ENCODE results near the gene SUMF1.

The SUMF1 gene

DNA sequence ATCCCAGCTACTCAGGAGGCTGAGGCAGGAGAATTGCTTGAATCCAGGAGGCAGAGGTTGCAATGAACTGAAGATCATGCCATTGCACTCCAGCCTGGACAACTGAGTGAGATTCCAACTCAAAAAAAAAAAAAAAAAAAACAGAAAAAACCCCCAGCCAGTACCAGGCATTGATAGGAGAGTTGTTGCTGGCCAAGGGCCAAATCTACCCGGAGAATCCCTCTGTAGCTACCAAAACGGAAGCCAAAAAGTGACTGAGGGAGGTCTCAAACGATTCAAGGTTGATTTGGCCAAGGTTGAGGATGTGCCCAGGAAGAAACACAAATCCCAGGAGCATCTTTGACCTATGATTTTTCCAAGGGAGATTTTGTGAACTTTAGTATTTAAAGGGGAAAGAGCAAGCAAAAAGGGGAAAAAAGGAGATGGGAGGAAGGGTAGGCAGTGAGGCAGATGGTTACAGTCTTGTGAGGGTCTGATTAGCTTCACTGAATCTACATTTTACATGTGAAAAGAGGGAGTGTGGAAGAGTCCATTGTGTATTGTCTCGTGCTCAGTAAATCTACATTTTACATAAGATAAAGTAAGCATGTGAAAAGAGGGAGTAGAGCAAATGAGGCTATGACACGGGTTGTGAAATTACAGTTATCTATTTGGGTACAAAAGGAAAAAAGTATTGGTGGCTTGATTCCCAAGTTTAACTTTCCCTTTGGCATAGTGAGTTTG, 131.1 kb downstream of the SUMF1 start:
- no peak overlapping the region for H2AFZ ChIP-seq (ENCODE audit: low read depth, low read length)
- H3K18ac ChIP-seq (ENCODE audit: low read depth in 1 of 2, low read length in 2 of 2), result no peak overlapping the region
- H3K4me2 ChIP-seq (ENCODE audit: low read length, poor library complexity, severe bottlenecking), result no peak overlapping the region
- H2BK5ac ChIP-seq (ENCODE audit: low read depth, low read length, poor library complexity, severe bottlenecking), result no peak overlapping the region
- no peaks in the 10 kb centered on the region for H3K9me3 ChIP-seq (ENCODE audit: control insufficient read depth, low read length)
- no peak overlapping the region for H3K4me3 ChIP-seq (ENCODE audit: insufficient read depth in 1 of 2, low read depth in 1 of 2, low read length in 2 of 2)
- H4K8ac ChIP-seq (ENCODE audit: low read length), result no peak overlapping the region
- DNase-seq, result no peak
- H3K36me3 ChIP-seq (ENCODE audit: control insufficient read depth in 1 of 2, insufficient read depth in 2 of 2, low read depth in 1 of 2, low read length in 2 of 2), result no peaks in the 10 kb centered on the region
- H2BK12ac ChIP-seq (ENCODE audit: low read length in 2 of 2), result no peak overlapping the region
- no peak overlapping the region for H3K4ac ChIP-seq (ENCODE audit: low read depth in 1 of 2, low read length in 2 of 2)
- no peak overlapping the region for H2BK15ac ChIP-seq (ENCODE audit: low read depth, poor library complexity, severe bottlenecking)
- H3K23ac ChIP-seq (ENCODE audit: low read length in 2 of 2), result no peak overlapping the region
- no peaks in the 10 kb centered on the region for H3K27me3 ChIP-seq (ENCODE audit: control insufficient read depth in 1 of 2, insufficient read depth in 1 of 2, low read length in 2 of 2)
- no peak overlapping the region for H3K14ac ChIP-seq (ENCODE audit: low read length in 2 of 2)
- H4K91ac ChIP-seq (ENCODE audit: low read length), result no peak overlapping the region
- no peak overlapping the region for H3K9ac ChIP-seq (ENCODE audit: low read length)
- H3K79me1 ChIP-seq (replicated peaks; ENCODE audit: low read length, poor library complexity, severe bottlenecking), result no peaks in the 10 kb centered on the region
- WGBS, result 69% methylated on average over 4 of the region's 5 CpGs
- H3K4me1 ChIP-seq (ENCODE audit: control insufficient read depth, insufficient read depth, low read depth, low read length), result no peaks in the 10 kb centered on the region
- no peak overlapping the region for H2BK120ac ChIP-seq (ENCODE audit: low read depth, low read length)
- no peak overlapping the region for H3K27ac ChIP-seq (ENCODE audit: low read length, poor library complexity, severe bottlenecking)
- no peak overlapping the region for H2AK5ac ChIP-seq (ENCODE audit: low read length, severe bottlenecking)

DNA sequence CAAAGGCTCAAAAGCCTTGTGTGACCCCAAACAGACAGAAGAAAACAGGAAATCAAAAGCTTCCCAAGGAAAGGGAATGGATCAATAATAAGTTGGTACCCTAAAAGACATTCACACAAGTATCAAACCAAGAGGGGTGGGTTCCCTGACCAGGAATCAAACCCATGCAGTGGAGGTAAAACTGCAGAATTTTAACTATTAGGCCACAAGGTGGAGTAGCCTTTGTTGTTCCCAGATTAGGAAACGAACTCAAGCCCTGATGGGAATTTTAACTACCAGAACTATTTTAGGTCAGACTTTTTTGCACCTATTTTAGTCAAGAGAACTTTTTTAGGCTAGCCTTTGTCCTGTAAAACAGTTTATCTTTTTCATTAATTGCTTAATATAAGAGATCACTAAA, 132.5 kb downstream of the SUMF1 start:
- Histone ChIP-seq H3K4me1 (ENCODE audit: control insufficient read depth, insufficient read depth, low read depth, low read length) (no peaks in the 10 kb centered on the region), H2AK5ac (ENCODE audit: low read length, severe bottlenecking) (no peak overlapping the region), H3K4me2 (ENCODE audit: low read length, poor library complexity, severe bottlenecking) (no peak overlapping the region), H3K9ac (ENCODE audit: low read length) (no peak overlapping the region), H3K27me3 (ENCODE audit: control insufficient read depth in 1 of 2, insufficient read depth in 1 of 2, low read length in 2 of 2) (no peaks in the 10 kb centered on the region), H2BK5ac (ENCODE audit: low read depth, low read length, poor library complexity, severe bottlenecking) (no peak overlapping the region), H4K8ac (ENCODE audit: low read length) (no peak overlapping the region), H2BK15ac (ENCODE audit: low read depth, poor library complexity, severe bottlenecking) (no peak overlapping the region), H3K14ac (ENCODE audit: low read length in 2 of 2) (no peak overlapping the region), H2BK120ac (ENCODE audit: low read depth, low read length) (no peak overlapping the region), H3K27ac (ENCODE audit: low read length, poor library complexity, severe bottlenecking) (no peak overlapping the region), H3K36me3 (ENCODE audit: control insufficient read depth in 1 of 2, insufficient read depth in 2 of 2, low read depth in 1 of 2, low read length in 2 of 2) (no peaks in the 10 kb centered on the region), H3K4ac (ENCODE audit: low read depth in 1 of 2, low read length in 2 of 2) (no peak overlapping the region), H3K23ac (ENCODE audit: low read length in 2 of 2) (no peak overlapping the region), H2AFZ (ENCODE audit: low read depth, low read length) (no peak overlapping the region), H3K18ac (ENCODE audit: low read depth in 1 of 2, low read length in 2 of 2) (no peak overlapping the region), H3K9me3 (ENCODE audit: control insufficient read depth, low read length) (no peaks in the 10 kb centered on the region), H3K79me1 (replicated peaks; ENCODE audit: low read length, poor library complexity, severe bottlenecking) (no peaks in the 10 kb centered on the region), H4K91ac (ENCODE audit: low read length) (no peak overlapping the region), H2BK12ac (ENCODE audit: low read length in 2 of 2) (no peak overlapping the region), H3K4me3 (ENCODE audit: insufficient read depth in 1 of 2, low read depth in 1 of 2, low read length in 2 of 2) (no peak overlapping the region)
- no CpG with 5 or more reads among the region's 1 CpG for WGBS
- no peak for DNase-seq

DNA sequence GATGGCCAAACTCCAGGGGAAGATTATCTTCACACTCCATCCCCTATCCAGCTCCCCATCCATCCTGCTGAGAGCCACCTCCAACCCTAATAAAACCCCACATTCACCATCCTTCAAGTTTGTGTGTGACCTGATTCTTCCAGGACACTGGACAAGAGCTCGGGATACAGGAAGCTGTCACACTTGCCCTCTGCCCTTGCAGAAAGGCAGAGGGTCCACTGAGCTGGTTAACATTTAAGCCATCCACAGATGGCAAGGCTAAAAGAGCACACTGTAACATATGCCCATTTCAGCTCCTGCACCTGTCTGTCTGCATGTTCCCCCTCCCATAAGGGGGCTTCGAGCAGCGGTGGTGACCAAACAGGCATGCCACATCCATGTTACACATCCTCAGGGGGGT, 134.1 kb downstream of the SUMF1 start:
- H2AK5ac ChIP-seq (ENCODE audit: low read length, severe bottlenecking), result no peak overlapping the region
- 93% methylated on average over 3 of the region's 3 CpGs for WGBS
- H2BK120ac ChIP-seq (ENCODE audit: low read depth, low read length), result no peak overlapping the region
- no peak overlapping the region for H3K27ac ChIP-seq (ENCODE audit: low read length, poor library complexity, severe bottlenecking)
- H2BK5ac ChIP-seq (ENCODE audit: low read depth, low read length, poor library complexity, severe bottlenecking), result no peak overlapping the region
- H3K14ac ChIP-seq (ENCODE audit: low read length in 2 of 2), result no peak overlapping the region
- H4K8ac ChIP-seq (ENCODE audit: low read length), result no peak overlapping the region
- no peak for DNase-seq
- no peak overlapping the region for H3K4me3 ChIP-seq (ENCODE audit: insufficient read depth in 1 of 2, low read depth in 1 of 2, low read length in 2 of 2)
- no peak overlapping the region for H3K23ac ChIP-seq (ENCODE audit: low read length in 2 of 2)
- no peak overlapping the region for H3K9ac ChIP-seq (ENCODE audit: low read length)
- H3K4me2 ChIP-seq (ENCODE audit: low read length, poor library complexity, severe bottlenecking), result no peak overlapping the region
- no peak overlapping the region for H2BK15ac ChIP-seq (ENCODE audit: low read depth, poor library complexity, severe bottlenecking)
- H3K36me3 ChIP-seq (ENCODE audit: control insufficient read depth in 1 of 2, insufficient read depth in 2 of 2, low read depth in 1 of 2, low read length in 2 of 2), result no peaks in the 10 kb centered on the region
- no peaks in the 10 kb centered on the region for H3K4me1 ChIP-seq (ENCODE audit: control insufficient read depth, insufficient read depth, low read depth, low read length)
- no peak overlapping the region for H2AFZ ChIP-seq (ENCODE audit: low read depth, low read length)
- no peaks in the 10 kb centered on the region for H3K79me1 ChIP-seq (replicated peaks; ENCODE audit: low read length, poor library complexity, severe bottlenecking)
- H3K27me3 ChIP-seq (ENCODE audit: control insufficient read depth in 1 of 2, insufficient read depth in 1 of 2, low read length in 2 of 2), result no peaks in the 10 kb centered on the region
- H3K18ac ChIP-seq (ENCODE audit: low read depth in 1 of 2, low read length in 2 of 2), result no peak overlapping the region
- H3K9me3 ChIP-seq (ENCODE audit: control insufficient read depth, low read length), result peaks cover 3% of the 10 kb centered on the region
- H3K4ac ChIP-seq (ENCODE audit: low read depth in 1 of 2, low read length in 2 of 2), result no peak overlapping the region
- H2BK12ac ChIP-seq (ENCODE audit: low read length in 2 of 2), result no peak overlapping the region
- no peak overlapping the region for H4K91ac ChIP-seq (ENCODE audit: low read length)

DNA sequence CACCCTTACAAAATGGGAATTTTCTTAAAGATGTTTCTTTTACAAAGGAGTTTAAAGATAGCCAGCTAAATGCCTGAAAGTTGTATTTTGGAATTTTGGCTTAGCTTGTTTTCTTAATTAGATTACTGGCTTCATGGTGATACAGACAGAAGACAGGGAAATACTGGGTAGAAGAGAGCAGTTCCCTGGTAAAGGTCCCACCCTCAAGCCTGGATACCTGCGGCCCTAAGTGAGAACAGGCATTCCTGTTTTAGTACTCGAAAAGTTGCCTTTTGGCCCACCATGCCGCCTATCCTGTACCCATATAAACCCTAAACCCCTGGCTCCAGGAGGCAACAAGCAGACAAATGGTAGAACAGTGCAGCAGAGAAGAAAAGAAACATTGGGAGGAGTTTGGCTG, 134.5 kb downstream of the SUMF1 start:
- Histone ChIP-seq H4K8ac (ENCODE audit: low read length) (no peak overlapping the region), H2BK5ac (ENCODE audit: low read depth, low read length, poor library complexity, severe bottlenecking) (no peak overlapping the region)
- WGBS, result no CpG with 5 or more reads among the region's 3 CpGs

More for the DNA sequence above, 134.5 kb downstream of the SUMF1 start:
- Histone ChIP-seq H3K4me1 (ENCODE audit: control insufficient read depth, insufficient read depth, low read depth, low read length) (no peaks in the 10 kb centered on the region), H3K9me3 (ENCODE audit: control insufficient read depth, low read length) (peaks cover 3% of the 10 kb centered on the region), H3K14ac (ENCODE audit: low read length in 2 of 2) (no peak overlapping the region), H3K79me1 (replicated peaks; ENCODE audit: low read length, poor library complexity, severe bottlenecking) (no peaks in the 10 kb centered on the region), H2AK5ac (ENCODE audit: low read length, severe bottlenecking) (no peak overlapping the region), H4K91ac (ENCODE audit: low read length) (no peak overlapping the region), H3K23ac (ENCODE audit: low read length in 2 of 2) (no peak overlapping the region), H3K27ac (ENCODE audit: low read length, poor library complexity, severe bottlenecking) (no peak overlapping the region), H2BK15ac (ENCODE audit: low read depth, poor library complexity, severe bottlenecking) (no peak overlapping the region), H3K4me3 (ENCODE audit: insufficient read depth in 1 of 2, low read depth in 1 of 2, low read length in 2 of 2) (no peak overlapping the region), H3K9ac (ENCODE audit: low read length) (no peak overlapping the region), H3K18ac (ENCODE audit: low read depth in 1 of 2, low read length in 2 of 2) (no peak overlapping the region), H3K4ac (ENCODE audit: low read depth in 1 of 2, low read length in 2 of 2) (no peak overlapping the region), H3K4me2 (ENCODE audit: low read length, poor library complexity, severe bottlenecking) (no peak overlapping the region), H2AFZ (ENCODE audit: low read depth, low read length) (no peak overlapping the region), H3K27me3 (ENCODE audit: control insufficient read depth in 1 of 2, insufficient read depth in 1 of 2, low read length in 2 of 2) (no peaks in the 10 kb centered on the region), H3K36me3 (ENCODE audit: control insufficient read depth in 1 of 2, insufficient read depth in 2 of 2, low read depth in 1 of 2, low read length in 2 of 2) (no peaks in the 10 kb centered on the region), H2BK12ac (ENCODE audit: low read length in 2 of 2) (no peak overlapping the region), H2BK120ac (ENCODE audit: low read depth, low read length) (no peak overlapping the region)
- no peak for DNase-seq
